Breast epithelium (tissue), 4 donors: ENCODE results near the gene TMEM132C. TPM values are rescaled to one million over a fixed set of nuclear protein-coding genes. Genes with fewer than 3 reads are reported as not detected.

Source experiments
- DNase-seq, 2 donors: peaks; one replicate each; pipeline ENCODE4 v3.0.0-alpha.2; 2019; ENCODE audit warnings: low spot score in 2 of 2
- H3K27ac ChIP-seq, 2 donors: fragments of 200-600 bp; sonication (generic) in 1 of 2; one replicate each; pipeline ENCODE4 v1.5.1; 2016 to 2019; ENCODE audit warnings: mild to moderate bottlenecking in 1 of 2
- H3K27me3 ChIP-seq, 2 donors: fragments of 200-600 bp; sonication (generic) in 1 of 2; one replicate each; pipeline versions ENCODE4 v1.5.1 to v1.6.0; 2017 to 2019; ENCODE audit warnings: control low read depth in 1 of 2, mild to moderate bottlenecking in 1 of 2
- H3K36me3 ChIP-seq: fragments of 200-600 bp; one replicate; pipeline ENCODE4 v1.5.1; 2019
- H3K4me1 ChIP-seq, 2 donors: fragments of 200-600 bp; sonication (generic); one replicate each; pipeline ENCODE4 v1.5.1; 2016 to 2019; ENCODE audit warnings: control low read depth in 1 of 2
- H3K4me3 ChIP-seq, 3 donors: fragments of 200-600 bp; sonication (generic); 1 replicate in 2 of 3; 2 replicates in 1 of 3; pipeline ENCODE4 v1.5.1; 2016 to 2019; ENCODE audit warnings: mild to moderate bottlenecking in 3 of 3, moderate library complexity in 2 of 3
- H3K9me3 ChIP-seq, 2 donors: fragments of 200-600 bp; sonication (generic) in 1 of 2; one replicate each; pipeline ENCODE4 v1.5.1; 2016 to 2019; ENCODE audit warnings: control low read depth in 1 of 2
- CTCF ChIP-seq, 3 donors: fragments of 450-650 bp; IDR thresholded peaks; one replicate each; pipeline ENCODE4 v1.5.1; 2016 to 2017; ENCODE audit warnings: antibody characterized with exemption in 3 of 3, mild to moderate bottlenecking in 3 of 3, moderate library complexity in 3 of 3
- POLR2A ChIP-seq: fragments of 450-650 bp; IDR thresholded peaks from one replicate; pipeline ENCODE4 v1.6.1; 2016; ENCODE audit warnings: antibody characterized with exemption, mild to moderate bottlenecking, moderate library complexity
- POLR2AphosphoS5 ChIP-seq, 3 donors: sonication (generic); formaldehyde crosslinking; IDR thresholded peaks; one replicate each; pipeline ENCODE4 v1.6.1; 2017; ENCODE audit warnings: antibody characterized with exemption in 3 of 3
- intact Hi-C: fragments of 100-400 bp; cut with DNase I; formaldehyde crosslinking; loops from one replicate; pipeline ENCODE4 v1.15.1; 2023; ENCODE audit warnings: low total_unique reads
- total RNA-seq, 3 donors: library from RNA; depleted of rRNA; stranded (reverse); fragments of >200 nt; gene quantifications; one replicate each; pipeline ENCODE4 v1.1.0, GENCODE V29; 2016

Gene TMEM132C
- total RNA-seq, 3 donors from 2014 or later = 7.2 to 54.1 (median 15.7) TPM

GRCh38 chr12:128455851-128456250 is 188.9 kb downstream of the TMEM132C start:
- Histone ChIP-seq H3K27me3 (no peaks in the 10 kb centered on the region), H3K27ac (no peak overlapping the region), H3K4me1 (no peaks in the 10 kb centered on the region), H3K4me3 (no peak overlapping the region), H3K36me3 (no peaks in the 10 kb centered on the region), H3K9me3 (peaks cover 0 to 3% of the 10 kb centered on the region in 2 donors)
- no peak for DNase-seq
- intact Hi-C loops = no loop called here
- TF ChIP-seq POLR2A = no peak
- TF ChIP-seq CTCF (IDR thresholded peaks at IDR 0.05) = no peak
- TF ChIP-seq POLR2AphosphoS5 (IDR thresholded peaks at IDR 0.05) = no peak

GRCh38 chr12:128456922-128457321 is 190.0 kb downstream of the TMEM132C start:
- TF ChIP-seq POLR2A (no peak), POLR2AphosphoS5 (IDR thresholded peaks at IDR 0.05) (no peak), CTCF (IDR thresholded peaks at IDR 0.05) (no peak)
- Histone ChIP-seq H3K36me3 (no peaks in the 10 kb centered on the region), H3K27me3 (no peaks in the 10 kb centered on the region), H3K9me3 (peaks cover 0 to 3% of the 10 kb centered on the region in 2 donors), H3K4me3 (no peak overlapping the region), H3K4me1 (no peaks in the 10 kb centered on the region), H3K27ac (no peak overlapping the region)
- no peak for DNase-seq
- intact Hi-C loops = no loop called here

GRCh38 chr12:128458301-128458974 is 191.5 kb downstream of the TMEM132C start:
- TF ChIP-seq CTCF (IDR thresholded peaks at IDR 0.05) (no peak), POLR2A (no peak), POLR2AphosphoS5 (IDR thresholded peaks at IDR 0.05) (no peak)
- H3K27me3 ChIP-seq = no peaks in the 10 kb centered on the region
- H3K36me3 ChIP-seq = no peaks in the 10 kb centered on the region
- no peak for DNase-seq
- no peak overlapping the region for H3K4me3 ChIP-seq
- H3K4me1 ChIP-seq = no peaks in the 10 kb centered on the region
- H3K27ac ChIP-seq = no peak overlapping the region
- intact Hi-C loops = no loop called here
- peaks cover 0 to 3% of the 10 kb centered on the region in 2 donors for H3K9me3 ChIP-seq

- Histone ChIP-seq H3K36me3 (no peaks in the 10 kb centered on the region), H3K4me3 (no peak overlapping the region), H3K27ac (no peak overlapping the region), H3K27me3 (no peaks in the 10 kb centered on the region), H3K4me1 (no peaks in the 10 kb centered on the region), H3K9me3 (peaks cover 0 to 3% of the 10 kb centered on the region in 2 donors)
- intact Hi-C loops = no loop called here
- TF ChIP-seq POLR2A (no peak), CTCF (IDR thresholded peaks at IDR 0.05) (no peak), POLR2AphosphoS5 (IDR thresholded peaks at IDR 0.05) (no peak)
- DNase-seq = no peak
Observed at GRCh38 chr12:128459067-128459466, 192.1 kb downstream of the TMEM132C start.

- TF ChIP-seq POLR2AphosphoS5 (IDR thresholded peaks at IDR 0.05) (no peak), CTCF (IDR thresholded peaks at IDR 0.05) (no peak), POLR2A (no peak)
- intact Hi-C loops = no loop called here
- H3K4me1 ChIP-seq = no peaks in the 10 kb centered on the region
- no peak for DNase-seq
- no peak overlapping the region for H3K27ac ChIP-seq
- no peak overlapping the region for H3K4me3 ChIP-seq
- no peaks in the 10 kb centered on the region for H3K36me3 ChIP-seq
- H3K9me3 ChIP-seq = peaks cover 0 to 3% of the 10 kb centered on the region in 2 donors
- H3K27me3 ChIP-seq = no peaks in the 10 kb centered on the region
Observed at GRCh38 chr12:128463881-128464280, 196.9 kb downstream of the TMEM132C start.
